Neutrophil (primary cell): ENCODE results near the gene PRSS12.

Experiments used
- H3K27ac ChIP-seq: fragments of 200-600 bp; sonication (generic); 2 replicates; pipeline ENCODE4 v1.5.1; 2016; ENCODE audit warnings: mild to moderate bottlenecking, moderate library complexity
- H3K27me3 ChIP-seq: fragments of 200-600 bp; sonication (generic); 2 replicates; pipeline ENCODE4 v1.6.0; 2016; ENCODE audit warnings: mild to moderate bottlenecking
- H3K36me3 ChIP-seq: fragments of 200-600 bp; sonication (generic); 2 replicates; pipeline ENCODE4 v1.5.1; 2017
- H3K4me1 ChIP-seq, 2 experiments: fragments of 200-600 bp in 1 of 2; sonication (generic) in 1 of 2; 1 replicate in 1 of 2; 2 replicates in 1 of 2; pipeline versions ENCODE4 v1.5.1 to v1.6.1; 2013 to 2016; ENCODE audit warnings: low read depth in 1 of 2, low read length in 1 of 2, mild to moderate bottlenecking in 1 of 2, moderate library complexity in 1 of 2; ENCODE audit not compliant: control insufficient read depth in 1 of 2, insufficient read depth in 1 of 2
- H3K4me3 ChIP-seq, 2 experiments: fragments of 200-600 bp in 1 of 2; sonication (generic) in 1 of 2; 1 replicate in 1 of 2; 2 replicates in 1 of 2; pipeline ENCODE4 v1.5.1; 2013 to 2016; ENCODE audit warnings: low read depth in 1 of 2, low read length in 1 of 2, mild to moderate bottlenecking in 1 of 2, moderate library complexity in 1 of 2
- H3K9me3 ChIP-seq: fragments of 200-600 bp; sonication (generic); 2 replicates; pipeline ENCODE4 v1.5.1; 2016
- CTCF ChIP-seq: fragments of 200-600 bp; sonication (generic); IDR thresholded peaks from 2 replicates; pipeline ENCODE4 v1.5.1; 2016; ENCODE audit warnings: antibody characterized with exemption

PRSS12 gene

GRCh38 chr4:118331352-118331751 lies 21.5 kb downstream of the PRSS12 start:
- no peaks in the 10 kb centered on the region for H3K9me3 ChIP-seq
- no peaks in the 10 kb centered on the region for H3K4me1 ChIP-seq
- H3K27ac ChIP-seq, result no peak overlapping the region
- H3K36me3 ChIP-seq, result no peaks in the 10 kb centered on the region
- H3K4me3 ChIP-seq, result no peak overlapping the region
- TF ChIP-seq CTCF, result no peak
- no peaks in the 10 kb centered on the region for H3K27me3 ChIP-seq

- no peak for TF ChIP-seq CTCF
- Histone ChIP-seq H3K36me3 (no peaks in the 10 kb centered on the region), H3K4me3 (no peak overlapping the region)
These were observed 23.0 kb downstream of the PRSS12 start for GRCh38 chr4:118329849-118330248.

GRCh38 chr4:118327554-118328241 lies 25.1 kb downstream of the PRSS12 start:
- no peaks in the 10 kb centered on the region for H3K4me1 ChIP-seq
- H3K4me3 ChIP-seq, result no peak overlapping the region
- no peak overlapping the region for H3K27ac ChIP-seq
- TF ChIP-seq CTCF, result no peak
- H3K36me3 ChIP-seq, result no peaks in the 10 kb centered on the region
- H3K9me3 ChIP-seq, result no peaks in the 10 kb centered on the region
- no peaks in the 10 kb centered on the region for H3K27me3 ChIP-seq

More at GRCh38 chr4:118329849-118330248, 23.0 kb downstream of the PRSS12 start:
- Histone ChIP-seq H3K27me3 (no peaks in the 10 kb centered on the region), H3K27ac (no peak overlapping the region), H3K4me1 (no peaks in the 10 kb centered on the region), H3K9me3 (no peaks in the 10 kb centered on the region)

GRCh38 chr4:118326585-118326984 lies 26.2 kb downstream of the PRSS12 start:
- no peaks in the 10 kb centered on the region for H3K36me3 ChIP-seq
- no peak overlapping the region for H3K4me3 ChIP-seq
- no peaks in the 10 kb centered on the region for H3K27me3 ChIP-seq
- H3K9me3 ChIP-seq, result no peaks in the 10 kb centered on the region
- H3K27ac ChIP-seq, result no peak overlapping the region
- H3K4me1 ChIP-seq, result no peaks in the 10 kb centered on the region
- TF ChIP-seq CTCF, result no peak

- Histone ChIP-seq H3K36me3 (no peaks in the 10 kb centered on the region), H3K27ac (no peak overlapping the region), H3K4me1 (no peaks in the 10 kb centered on the region), H3K9me3 (no peaks in the 10 kb centered on the region), H3K4me3 (no peak overlapping the region), H3K27me3 (no peaks in the 10 kb centered on the region)
- no peak for TF ChIP-seq CTCF
These were observed 27.4 kb downstream of the PRSS12 start for GRCh38 chr4:118325431-118325830.
